ENCODE data around the gene DNAAF1.
"Not testable (repeated sequence)": the region's sequence is repeated elsewhere in the genome, so short reads cannot be mapped to it uniquely, and the experiment has no call there.

DNAAF1 gene

DNA sequence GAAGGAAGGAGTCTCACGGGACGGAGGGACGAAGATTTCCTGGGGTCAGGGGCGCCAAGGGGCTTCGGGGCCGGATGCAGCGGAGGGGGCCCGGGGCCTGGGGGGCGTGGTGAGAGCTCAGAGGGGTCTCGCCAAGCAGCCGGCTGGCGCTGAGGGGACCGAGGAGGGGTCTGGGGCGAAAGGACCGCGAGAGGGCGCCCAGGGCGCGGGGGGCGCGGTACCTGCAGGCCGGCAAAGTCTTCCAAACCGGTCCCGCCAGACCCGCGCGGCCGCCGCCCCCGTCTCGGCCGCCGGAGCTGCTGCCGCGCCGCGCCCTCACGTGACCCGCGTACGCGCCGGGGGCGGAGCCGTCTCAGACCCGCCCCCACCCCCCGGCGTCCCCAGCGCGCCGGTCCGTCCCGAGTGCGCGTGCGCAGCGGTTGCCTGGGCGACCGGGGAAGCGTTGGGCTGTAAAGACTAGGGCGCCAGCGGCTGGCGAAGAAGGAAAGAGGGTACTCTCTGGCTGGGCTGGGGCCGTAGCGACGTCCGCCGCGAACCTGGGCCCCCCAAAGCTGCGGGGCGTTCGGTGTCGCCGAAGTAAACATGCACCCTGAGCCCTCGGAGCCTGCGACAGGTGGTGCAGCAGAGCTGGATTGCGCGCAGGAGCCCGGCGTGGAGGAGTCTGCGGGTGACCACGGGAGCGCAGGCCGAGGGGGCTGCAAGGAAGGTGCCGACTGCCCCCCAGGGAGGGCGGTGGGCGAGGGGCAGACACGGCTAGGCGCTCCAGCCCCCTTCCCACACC is at the start of gene DNAAF1, which contains the start of gene HSDL1:
Gene DNAAF1, plus strand, starts transcription at position 450 of the 781 bp plus-strand sequence. Its CDS starts 133 bp downstream, at position 583.
Gene HSDL1, minus strand, starts transcription at position 319 of the 781 bp plus-strand sequence. CDS start 13,856 bp downstream, outside the sequence.
- DNase-seq (ENCODE audit: low read depth in 1 of 2, low spot score in 1 of 2) = peak; percentile 93 to 95

GRCh38 chr16:84095466-84095865 is 49.6 kb upstream of the DNAAF1 start:
- DNase-seq (ENCODE audit: low read depth in 1 of 2, low spot score in 1 of 2) = no peak

DNA sequence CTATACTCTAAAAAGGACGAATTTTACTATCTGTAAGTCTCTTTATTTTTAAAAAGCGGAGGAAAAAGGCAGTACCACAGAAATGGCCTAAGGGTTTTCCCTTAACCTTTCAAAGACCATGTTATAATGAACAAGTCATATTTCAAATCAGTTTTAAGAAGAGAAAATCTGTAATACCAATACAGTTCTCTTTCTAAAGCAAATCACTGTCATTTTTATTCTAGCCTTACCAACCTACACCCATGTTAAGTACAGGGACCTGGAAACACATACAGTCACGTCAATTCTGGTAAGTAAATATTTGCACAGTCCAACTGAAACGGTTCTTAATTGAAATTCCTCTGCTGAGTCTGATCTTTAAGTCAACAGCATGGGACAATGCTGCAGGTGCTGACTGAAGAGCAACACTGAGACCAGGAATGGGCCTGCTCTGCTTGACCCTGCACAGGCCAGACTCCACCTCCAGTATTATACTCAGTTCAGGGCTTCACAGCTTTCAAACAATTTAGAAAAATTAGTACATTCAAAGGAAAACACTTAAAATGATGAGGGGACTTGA is 48.6 kb upstream of the DNAAF1 start:
- no peak for DNase-seq (ENCODE audit: low read depth in 1 of 2, low spot score in 1 of 2)

- DNase-seq (ENCODE audit: low read depth in 1 of 2, low spot score in 1 of 2) = no peak
Observed at GRCh38 chr16:84098939-84099338, 46.2 kb upstream of the DNAAF1 start.

- no peak for DNase-seq (ENCODE audit: low read depth in 1 of 2, low spot score in 1 of 2)
Observed at GRCh38 chr16:84103678-84104077, 41.4 kb upstream of the DNAAF1 start.

DNA sequence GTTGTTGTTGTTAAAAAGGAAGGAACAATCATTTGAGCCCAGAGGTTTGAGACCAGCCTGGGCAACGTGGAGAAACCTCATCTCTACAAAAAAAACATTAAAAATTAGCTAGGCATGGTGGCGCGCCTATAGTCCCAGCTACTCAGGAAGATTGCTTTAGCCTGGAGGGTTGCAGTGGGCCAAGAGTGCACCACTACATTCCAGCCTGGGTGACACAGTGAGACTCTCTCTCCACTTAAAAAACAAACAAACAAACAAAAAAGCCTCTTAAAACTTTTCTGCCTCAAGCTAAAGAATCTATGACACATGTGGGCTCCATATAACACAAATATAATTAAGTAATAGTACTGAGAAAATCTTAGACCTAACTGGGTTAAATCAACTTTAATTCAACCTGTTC is 40.9 kb upstream of the DNAAF1 start:
- DNase-seq (ENCODE audit: low read depth in 1 of 2, low spot score in 1 of 2) = no peak

DNA sequence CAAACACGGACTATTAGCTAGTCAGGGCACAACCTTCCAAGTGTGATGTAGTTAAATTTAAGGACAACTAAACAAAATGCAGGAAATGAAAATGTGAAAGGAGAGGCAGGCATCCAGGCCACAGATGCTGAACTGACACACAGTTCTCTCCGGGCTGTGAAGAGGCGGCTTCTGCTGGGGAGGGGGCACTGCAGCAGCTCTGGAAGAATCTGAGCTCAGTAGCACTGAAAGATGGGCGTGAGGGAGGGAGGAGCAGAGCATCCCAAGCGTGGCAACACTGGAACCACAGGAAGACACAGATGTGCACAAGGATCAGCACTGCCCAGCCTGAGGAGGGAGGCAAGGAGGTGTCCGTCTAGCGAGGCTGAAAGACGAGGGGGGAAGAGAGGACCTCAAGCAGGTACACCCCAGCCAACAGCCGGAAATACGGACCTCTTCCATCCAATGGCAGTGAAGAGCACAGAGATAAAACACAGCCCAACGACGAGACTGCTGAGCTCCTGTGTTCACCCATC is 39.8 kb upstream of the DNAAF1 start:
- DNase-seq (ENCODE audit: low read depth in 1 of 2, low spot score in 1 of 2) = no peak

- no peak for DNase-seq (ENCODE audit: low read depth in 1 of 2, low spot score in 1 of 2)
Observed at GRCh38 chr16:84105948-84106740, 39.0 kb upstream of the DNAAF1 start.

DNA sequence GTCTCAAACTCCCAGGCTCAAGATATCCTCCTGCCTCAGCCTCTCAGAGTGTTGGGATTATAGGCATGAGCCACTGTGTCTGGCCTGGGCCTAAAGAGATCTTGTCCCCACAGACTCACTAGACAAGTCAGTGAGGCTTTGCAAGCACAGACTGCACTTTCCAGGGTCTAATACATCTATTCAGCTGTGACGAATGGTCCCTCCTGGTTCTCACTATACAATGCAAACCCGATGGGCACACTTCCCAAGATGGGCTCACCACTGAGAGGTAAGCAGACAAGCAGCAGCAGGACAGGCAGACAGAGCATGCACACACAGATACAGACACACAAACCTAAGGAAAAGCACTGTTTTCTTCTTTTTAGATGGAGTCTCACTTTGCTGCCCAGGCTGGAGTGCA is 37.2 kb upstream of the DNAAF1 start:
- DNase-seq (ENCODE audit: low read depth in 1 of 2, low spot score in 1 of 2) = no peak

DNA sequence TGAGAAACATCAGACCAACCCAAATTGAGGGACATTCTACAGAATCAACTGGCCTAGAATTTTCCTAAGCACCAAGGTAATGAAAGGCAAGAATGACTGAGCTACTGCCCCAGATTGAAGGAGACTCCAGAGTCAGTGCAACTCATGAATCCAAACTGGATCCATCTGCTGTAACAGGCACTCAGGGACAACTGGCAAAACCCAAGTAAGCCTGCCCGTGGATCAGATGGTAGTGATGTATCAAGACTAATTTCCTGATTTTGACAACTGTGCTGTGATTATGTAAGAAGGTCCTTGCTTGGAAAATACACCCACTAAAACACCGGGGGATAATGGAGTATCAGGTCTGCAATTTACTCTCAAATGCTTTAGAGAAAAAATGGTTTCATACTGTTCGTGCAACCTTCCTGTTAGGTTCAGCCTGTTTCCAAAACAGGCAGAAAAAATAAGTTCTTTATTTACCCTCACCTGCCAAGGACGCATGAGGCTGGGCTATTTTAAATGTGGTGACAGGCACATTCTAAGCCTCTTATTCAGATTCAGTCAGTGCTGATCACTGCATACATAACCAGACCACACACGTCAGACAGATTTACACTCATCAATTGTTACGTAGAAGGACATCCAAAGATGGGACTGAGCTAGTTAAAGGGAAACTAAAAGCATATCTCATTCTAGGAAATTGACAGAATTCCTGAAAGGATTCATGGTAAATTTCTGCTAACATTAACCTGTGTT is 35.3 kb upstream of the DNAAF1 start:
- DNase-seq (ENCODE audit: low read depth in 1 of 2, low spot score in 1 of 2) = no peak

- no peak for DNase-seq (ENCODE audit: low read depth in 1 of 2, low spot score in 1 of 2)
Observed at GRCh38 chr16:84110527-84110926, 34.6 kb upstream of the DNAAF1 start.

DNA sequence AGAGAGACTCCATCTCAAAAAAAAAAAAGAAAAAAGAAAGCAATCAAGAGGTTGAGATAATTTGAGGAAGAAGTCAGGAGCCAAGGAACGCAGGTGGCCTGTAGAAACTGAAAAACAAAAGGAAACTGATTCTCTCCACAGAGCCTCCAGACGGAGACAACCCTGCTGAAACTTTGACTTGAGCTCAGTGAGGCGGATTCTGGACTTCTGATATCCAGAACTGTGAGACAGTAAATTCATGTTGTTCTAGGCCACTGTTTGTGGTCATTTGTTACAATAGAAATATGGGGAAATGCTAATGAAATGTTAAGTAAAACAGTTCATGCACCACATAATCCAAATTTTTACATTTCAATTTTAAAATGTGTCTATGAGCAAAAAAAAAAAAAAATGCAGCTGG is 33.6 kb upstream of the DNAAF1 start:
- no peak for DNase-seq (ENCODE audit: low read depth in 1 of 2, low spot score in 1 of 2)

DNA sequence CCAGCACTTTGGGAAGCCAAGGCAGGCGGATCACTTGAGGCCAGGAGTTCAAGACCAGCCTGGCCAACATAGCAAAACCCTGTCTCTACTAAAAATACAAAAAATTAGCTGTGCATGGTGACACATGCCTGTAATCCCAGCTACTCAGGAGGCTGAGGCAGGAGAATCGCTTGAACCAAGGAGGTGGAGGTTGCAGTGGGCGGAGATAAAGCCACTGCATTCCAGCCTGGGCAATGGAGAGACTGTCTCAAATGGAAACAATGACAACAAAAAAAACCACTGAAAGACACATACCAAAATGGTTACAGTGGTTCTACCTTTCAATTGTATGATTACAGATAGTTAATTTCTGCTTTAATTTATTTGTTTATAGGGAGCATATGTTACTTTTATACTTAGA is 33.2 kb upstream of the DNAAF1 start:
- not testable (repeated sequence) for DNase-seq (ENCODE audit: low read depth in 1 of 2, low spot score in 1 of 2)

- no peak for DNase-seq (ENCODE audit: low read depth in 1 of 2, low spot score in 1 of 2)
Observed at GRCh38 chr16:84115919-84116719, 29.0 kb upstream of the DNAAF1 start.

DNA sequence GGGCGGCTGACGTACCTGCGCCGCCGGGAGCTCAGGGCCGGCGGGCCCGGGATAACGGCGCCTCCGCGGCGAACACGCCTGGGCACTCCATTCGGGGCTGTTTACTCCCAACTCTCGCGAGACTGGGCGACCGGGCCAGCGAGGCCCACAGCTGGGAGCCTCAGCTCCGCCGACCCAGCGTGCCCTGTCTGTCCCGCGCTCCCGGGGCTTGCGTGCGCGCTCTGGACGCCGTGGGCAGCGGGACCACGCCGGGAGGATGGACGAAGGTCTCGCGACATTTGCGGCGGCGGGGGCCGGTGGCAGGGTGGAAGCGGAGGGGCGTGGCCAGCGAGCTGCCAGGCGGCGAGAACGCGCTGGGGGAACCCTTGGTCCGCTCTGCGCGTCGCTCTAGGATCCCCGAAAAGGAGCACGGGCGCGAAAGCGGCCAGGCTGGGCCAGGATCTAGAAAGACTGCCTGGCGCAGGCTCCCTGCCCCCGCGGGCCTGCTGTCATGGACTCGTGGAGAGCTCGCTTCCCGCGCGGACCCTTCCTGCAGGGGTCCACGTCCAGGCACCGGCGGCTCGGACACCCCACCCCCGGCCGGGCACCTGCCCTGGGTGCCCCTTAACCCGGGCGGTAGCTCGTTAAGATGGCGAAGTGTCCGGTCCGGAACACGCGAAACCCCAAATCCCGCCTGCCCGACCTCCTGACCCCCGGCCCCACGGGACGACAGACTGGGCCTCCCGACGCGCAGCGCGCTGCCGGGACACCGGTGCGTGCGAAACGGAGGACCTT is 28.2 kb upstream of the DNAAF1 start, which contains the start of gene MBTPS1:
Gene MBTPS1, minus strand, starts transcription at position 223 of the 774 bp plus-strand sequence. CDS start 15,159 bp downstream, outside the sequence.
- peak; percentile 96 to 98 for DNase-seq (ENCODE audit: low read depth in 1 of 2, low spot score in 1 of 2)

DNA sequence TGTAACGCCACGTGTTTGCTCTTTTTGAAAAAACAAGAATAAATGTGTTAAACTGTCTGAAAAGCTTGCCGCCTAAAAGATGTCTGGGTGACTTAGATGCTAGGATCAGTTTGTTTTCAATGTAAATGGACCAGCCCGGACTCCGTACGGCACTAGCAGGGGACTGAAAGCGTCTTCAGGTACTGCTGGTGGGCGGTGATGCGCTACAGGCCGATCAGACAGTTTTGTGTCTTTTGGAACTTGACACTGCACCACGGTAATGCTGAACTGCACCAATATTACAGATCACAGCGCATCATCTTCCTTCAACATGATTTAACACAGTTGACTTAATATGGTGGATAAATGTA is 27.6 kb upstream of the DNAAF1 start:
- DNase-seq (ENCODE audit: low read depth in 1 of 2, low spot score in 1 of 2) = peak in 1 of 2 donors; percentile 5

- not testable (repeated sequence) for DNase-seq (ENCODE audit: low read depth in 1 of 2, low spot score in 1 of 2)
Observed at GRCh38 chr16:84118315-84118714, 26.8 kb upstream of the DNAAF1 start.

- no peak for DNase-seq (ENCODE audit: low read depth in 1 of 2, low spot score in 1 of 2)
Observed at GRCh38 chr16:84119368-84119767, 25.7 kb upstream of the DNAAF1 start.

DNA sequence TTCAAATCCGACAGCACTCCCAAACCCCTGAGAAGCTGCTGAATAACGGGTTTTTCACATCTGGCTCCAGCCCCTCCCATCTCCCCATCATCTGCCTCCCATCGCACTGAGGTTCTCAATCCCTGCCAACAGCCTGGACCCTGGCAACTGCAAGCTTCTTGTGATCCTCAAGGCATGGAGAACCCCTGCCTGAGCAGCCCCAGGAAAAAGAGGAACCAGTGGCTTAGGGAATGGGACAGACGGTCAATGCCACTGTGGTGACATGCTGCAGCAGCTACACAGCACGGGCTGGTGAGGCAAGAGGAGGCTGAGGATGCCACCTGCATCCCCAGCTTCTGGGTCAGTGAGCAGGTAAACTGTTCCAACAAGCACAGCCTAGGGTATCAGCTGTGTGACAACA is 25.1 kb upstream of the DNAAF1 start:
- DNase-seq (ENCODE audit: low read depth in 1 of 2, low spot score in 1 of 2) = no peak
